Measurements from ENCODE around the gene CHSY1. TPM values are rescaled to one million over a fixed set of nuclear protein-coding genes. Genes with fewer than 3 reads are reported as not detected.

CHSY1 gene
- polyA plus RNA-seq, 1 donor from 2014 or later: 16.1 TPM

DNA sequence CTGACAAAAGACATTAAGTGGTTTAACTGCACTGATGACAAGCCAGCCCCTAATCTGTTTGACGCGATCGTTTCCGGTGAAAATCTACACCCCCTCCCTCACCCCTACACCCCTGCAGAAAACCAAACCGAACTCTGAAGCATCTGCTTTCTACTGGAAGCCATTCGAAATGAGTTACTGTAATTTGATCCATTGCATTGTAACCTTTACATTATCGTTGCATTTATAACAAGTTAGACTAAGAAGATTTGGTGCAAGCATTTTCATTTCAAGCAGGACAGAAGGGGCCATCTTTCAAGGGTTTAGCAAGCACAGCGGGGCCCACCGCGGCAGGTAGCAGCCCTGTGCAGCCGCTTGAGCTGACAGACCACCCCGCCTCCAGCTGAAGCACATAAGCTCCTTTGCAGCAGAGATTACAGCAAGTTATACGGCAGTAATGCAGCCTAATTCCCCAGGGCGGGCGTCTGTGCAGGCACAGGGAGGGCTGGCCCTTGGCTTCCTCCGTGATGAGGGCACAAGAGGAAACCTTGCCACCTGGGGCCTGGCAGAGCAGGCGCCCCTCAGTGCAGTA, 79.3 kb downstream of the CHSY1 start:
- H3K9me3 ChIP-seq (ENCODE audit: low read length): no peaks in the 10 kb centered on the region
- TF ChIP-seq TAF1 (IDR thresholded peaks at IDR 0.05; ENCODE audit: low read depth): no peak
- TF ChIP-seq SMC3 (conservative IDR thresholded peaks at IDR 0.05; ENCODE audit: poor library complexity): no peak
- no peak for TF ChIP-seq RAD21 (conservative IDR thresholded peaks at IDR 0.05)
- TF ChIP-seq MXI1 (conservative IDR thresholded peaks at IDR 0.05; ENCODE audit: poor library complexity, severe bottlenecking): no peak
- TF ChIP-seq, protein P1, sequence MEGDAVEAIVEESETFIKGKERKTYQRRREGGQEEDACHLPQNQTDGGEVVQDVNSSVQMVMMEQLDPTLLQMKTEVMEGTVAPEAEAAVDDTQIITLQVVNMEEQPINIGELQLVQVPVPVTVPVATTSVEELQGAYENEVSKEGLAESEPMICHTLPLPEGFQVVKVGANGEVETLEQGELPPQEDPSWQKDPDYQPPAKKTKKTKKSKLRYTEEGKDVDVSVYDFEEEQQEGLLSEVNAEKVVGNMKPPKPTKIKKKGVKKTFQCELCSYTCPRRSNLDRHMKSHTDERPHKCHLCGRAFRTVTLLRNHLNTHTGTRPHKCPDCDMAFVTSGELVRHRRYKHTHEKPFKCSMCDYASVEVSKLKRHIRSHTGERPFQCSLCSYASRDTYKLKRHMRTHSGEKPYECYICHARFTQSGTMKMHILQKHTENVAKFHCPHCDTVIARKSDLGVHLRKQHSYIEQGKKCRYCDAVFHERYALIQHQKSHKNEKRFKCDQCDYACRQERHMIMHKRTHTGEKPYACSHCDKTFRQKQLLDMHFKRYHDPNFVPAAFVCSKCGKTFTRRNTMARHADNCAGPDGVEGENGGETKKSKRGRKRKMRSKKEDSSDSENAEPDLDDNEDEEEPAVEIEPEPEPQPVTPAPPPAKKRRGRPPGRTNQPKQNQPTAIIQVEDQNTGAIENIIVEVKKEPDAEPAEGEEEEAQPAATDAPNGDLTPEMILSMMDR (IDR thresholded peaks at IDR 0.05; ENCODE audit: poor library complexity, severe bottlenecking): no peak
- TF ChIP-seq EP300 (conservative IDR thresholded peaks at IDR 0.05; ENCODE audit: poor library complexity, severe bottlenecking): no peak
- no peak for TF ChIP-seq POLR2AphosphoS5 (IDR thresholded peaks at IDR 0.05)
- no peak for TF ChIP-seq EZH2 (IDR thresholded peaks at IDR 0.05; ENCODE audit: borderline replicate concordance, insufficient read depth, low read length, poor library complexity, severe bottlenecking)
- TF ChIP-seq, protein P2, sequence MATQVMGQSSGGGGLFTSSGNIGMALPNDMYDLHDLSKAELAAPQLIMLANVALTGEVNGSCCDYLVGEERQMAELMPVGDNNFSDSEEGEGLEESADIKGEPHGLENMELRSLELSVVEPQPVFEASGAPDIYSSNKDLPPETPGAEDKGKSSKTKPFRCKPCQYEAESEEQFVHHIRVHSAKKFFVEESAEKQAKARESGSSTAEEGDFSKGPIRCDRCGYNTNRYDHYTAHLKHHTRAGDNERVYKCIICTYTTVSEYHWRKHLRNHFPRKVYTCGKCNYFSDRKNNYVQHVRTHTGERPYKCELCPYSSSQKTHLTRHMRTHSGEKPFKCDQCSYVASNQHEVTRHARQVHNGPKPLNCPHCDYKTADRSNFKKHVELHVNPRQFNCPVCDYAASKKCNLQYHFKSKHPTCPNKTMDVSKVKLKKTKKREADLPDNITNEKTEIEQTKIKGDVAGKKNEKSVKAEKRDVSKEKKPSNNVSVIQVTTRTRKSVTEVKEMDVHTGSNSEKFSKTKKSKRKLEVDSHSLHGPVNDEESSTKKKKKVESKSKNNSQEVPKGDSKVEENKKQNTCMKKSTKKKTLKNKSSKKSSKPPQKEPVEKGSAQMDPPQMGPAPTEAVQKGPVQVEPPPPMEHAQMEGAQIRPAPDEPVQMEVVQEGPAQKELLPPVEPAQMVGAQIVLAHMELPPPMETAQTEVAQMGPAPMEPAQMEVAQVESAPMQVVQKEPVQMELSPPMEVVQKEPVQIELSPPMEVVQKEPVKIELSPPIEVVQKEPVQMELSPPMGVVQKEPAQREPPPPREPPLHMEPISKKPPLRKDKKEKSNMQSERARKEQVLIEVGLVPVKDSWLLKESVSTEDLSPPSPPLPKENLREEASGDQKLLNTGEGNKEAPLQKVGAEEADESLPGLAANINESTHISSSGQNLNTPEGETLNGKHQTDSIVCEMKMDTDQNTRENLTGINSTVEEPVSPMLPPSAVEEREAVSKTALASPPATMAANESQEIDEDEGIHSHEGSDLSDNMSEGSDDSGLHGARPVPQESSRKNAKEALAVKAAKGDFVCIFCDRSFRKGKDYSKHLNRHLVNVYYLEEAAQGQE (IDR thresholded peaks at IDR 0.05; ENCODE audit: borderline replicate concordance): no peak
- H3K79me2 ChIP-seq (replicated peaks; ENCODE audit: insufficient read depth, low read length): no peaks in the 10 kb centered on the region
- no peaks in the 10 kb centered on the region for H3F3A ChIP-seq (ENCODE audit: insufficient read depth, low read length, poor library complexity, severe bottlenecking)
- H3K27me3 ChIP-seq (ENCODE audit: insufficient read depth, low read depth, low read length): no peaks in the 10 kb centered on the region
- H4K20me1 ChIP-seq (ENCODE audit: insufficient read depth): no peaks in the 10 kb centered on the region
- H3K4me2 ChIP-seq (ENCODE audit: low read length): no peak overlapping the region
- no peak overlapping the region for H2AFZ ChIP-seq (ENCODE audit: low read depth, low read length)
- H3K36me3 ChIP-seq (ENCODE audit: insufficient read depth, low read length): peaks cover 2% of the 10 kb centered on the region
- no peaks in the 10 kb centered on the region for H3K9me2 ChIP-seq (ENCODE audit: insufficient read depth, low read length)
- H3K9ac ChIP-seq (ENCODE audit: low read length): no peak overlapping the region
- H3K4me3 ChIP-seq (ENCODE audit: low read length): no peak overlapping the region
- H3K27ac ChIP-seq (ENCODE audit: low read length): no peak overlapping the region

DNA sequence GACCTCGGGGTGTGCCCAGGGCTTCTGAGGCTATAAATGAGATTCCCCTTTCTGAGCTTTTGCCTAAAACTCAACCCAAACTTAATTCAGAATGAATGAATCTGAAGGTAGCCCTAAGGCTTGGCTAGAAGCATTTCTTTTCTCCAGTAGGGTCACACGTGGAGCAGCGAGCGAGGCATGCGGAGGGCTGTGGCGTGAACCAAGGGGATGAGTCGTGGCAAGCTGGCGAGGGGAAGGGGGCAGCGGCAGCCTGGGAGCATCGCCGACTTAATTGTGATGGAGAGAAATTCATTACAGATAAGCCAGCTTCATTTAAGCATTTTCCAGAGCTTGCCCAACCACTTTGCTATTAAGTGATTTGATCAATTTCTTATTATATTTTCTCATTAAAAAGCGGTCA, 79.9 kb downstream of the CHSY1 start:
- no peaks in the 10 kb centered on the region for H3K9me2 ChIP-seq (ENCODE audit: insufficient read depth, low read length)

More for the DNA sequence above, 79.9 kb downstream of the CHSY1 start:
- no peak overlapping the region for H3K4me3 ChIP-seq (ENCODE audit: low read length)
- H3K9ac ChIP-seq (ENCODE audit: low read length): no peak overlapping the region
- no peaks in the 10 kb centered on the region for H4K20me1 ChIP-seq (ENCODE audit: insufficient read depth)
- no peaks in the 10 kb centered on the region for H3K9me3 ChIP-seq (ENCODE audit: low read length)
- H3K27me3 ChIP-seq (ENCODE audit: insufficient read depth, low read depth, low read length): no peaks in the 10 kb centered on the region
- no peak overlapping the region for H3K4me2 ChIP-seq (ENCODE audit: low read length)
- no peak overlapping the region for H3K27ac ChIP-seq (ENCODE audit: low read length)
- no peaks in the 10 kb centered on the region for H3K79me2 ChIP-seq (replicated peaks; ENCODE audit: insufficient read depth, low read length)
- TF ChIP-seq, protein P2 (IDR thresholded peaks at IDR 0.05; ENCODE audit: borderline replicate concordance): no peak
- TF ChIP-seq RAD21 (conservative IDR thresholded peaks at IDR 0.05): no peak
- TF ChIP-seq, protein P1 (IDR thresholded peaks at IDR 0.05; ENCODE audit: poor library complexity, severe bottlenecking): no peak
- TF ChIP-seq TAF1 (IDR thresholded peaks at IDR 0.05; ENCODE audit: low read depth): no peak
- no peak for TF ChIP-seq SMC3 (conservative IDR thresholded peaks at IDR 0.05; ENCODE audit: poor library complexity)
- no peak for TF ChIP-seq POLR2AphosphoS5 (IDR thresholded peaks at IDR 0.05)
- TF ChIP-seq EP300 (conservative IDR thresholded peaks at IDR 0.05; ENCODE audit: poor library complexity, severe bottlenecking): no peak
- TF ChIP-seq MXI1 (conservative IDR thresholded peaks at IDR 0.05; ENCODE audit: poor library complexity, severe bottlenecking): no peak
- no peak for TF ChIP-seq EZH2 (IDR thresholded peaks at IDR 0.05; ENCODE audit: borderline replicate concordance, insufficient read depth, low read length, poor library complexity, severe bottlenecking)
- no peaks in the 10 kb centered on the region for H3F3A ChIP-seq (ENCODE audit: insufficient read depth, low read length, poor library complexity, severe bottlenecking)
- no peak overlapping the region for H2AFZ ChIP-seq (ENCODE audit: low read depth, low read length)
- H3K36me3 ChIP-seq (ENCODE audit: insufficient read depth, low read length): no peaks in the 10 kb centered on the region

Data from neural cell (in vitro differentiated cells).